ENCODE data around the gene MDFI. TPM values are rescaled to one million over a fixed set of nuclear protein-coding genes. Genes with fewer than 3 reads are reported as not detected.

Gene MDFI
- polyA plus RNA-seq, 1 of the 3 experiments (the other 2 are of a cell fraction), result 7.0 TPM

DNA sequence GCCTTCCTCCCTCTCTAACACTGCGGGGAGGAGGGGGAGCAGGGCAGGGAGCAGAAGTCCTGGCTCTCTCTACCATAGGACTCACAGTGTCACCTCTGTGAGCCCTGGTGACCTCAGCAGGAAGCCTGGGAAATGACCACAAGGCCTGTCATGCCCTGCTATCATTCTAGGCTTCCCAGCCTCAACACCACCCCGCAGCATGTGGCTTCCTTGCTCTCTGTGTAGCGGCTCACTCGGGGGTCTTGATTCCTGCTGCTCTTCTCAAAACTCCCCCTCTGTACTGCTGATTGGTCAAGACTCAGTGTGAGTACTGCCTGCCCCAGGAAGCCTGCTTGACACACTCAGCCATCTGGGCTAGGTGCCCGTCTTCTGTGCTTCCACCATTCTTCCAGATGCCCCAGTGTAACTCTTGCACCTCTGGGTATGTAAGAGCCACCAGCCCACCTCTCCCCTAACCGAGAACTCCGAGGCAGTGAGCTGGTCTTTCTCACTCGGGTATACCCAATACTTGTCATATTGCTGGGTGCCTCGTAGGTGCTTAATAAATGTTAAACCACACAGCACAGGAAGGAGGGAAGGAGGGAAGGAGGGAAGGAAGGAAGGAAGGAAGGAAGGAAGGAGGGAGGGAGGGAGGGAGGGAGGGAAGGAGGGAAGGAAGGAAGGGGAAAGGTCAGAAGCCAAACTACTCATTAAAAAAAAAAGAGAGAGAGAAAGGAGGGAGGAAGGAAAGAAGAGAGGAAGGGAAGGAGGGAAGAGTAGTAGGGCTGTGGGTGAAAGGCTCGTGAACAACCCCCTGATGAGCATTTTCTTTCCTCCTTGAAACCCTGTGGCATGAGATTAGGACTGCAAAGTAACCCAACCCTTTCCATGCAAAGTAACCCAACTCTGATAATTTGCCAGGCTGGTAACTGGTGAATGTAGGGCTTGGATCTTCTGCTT, 5.0 kb downstream of the MDFI start:
- Histone ChIP-seq H3K27ac (ENCODE audit: low read depth in 2 of 2, low read length in 1 of 2) (no peak overlapping the region), H2AFZ (ENCODE audit: low read depth) (no peak overlapping the region), H3K36me3 (replicated peaks in 1 of 2; ENCODE audit: control insufficient read depth in 1 of 2, insufficient read depth in 2 of 2, low read length in 1 of 2) (no peaks in the 10 kb centered on the region), H3K4me3 (ENCODE audit: low read depth in 2 of 2, low read length in 1 of 2) (no peak overlapping the region), H3K9ac (no peak overlapping the region), H3F3A (replicated peaks; ENCODE audit: insufficient read depth) (no peaks in the 10 kb centered on the region), H3K27me3 (ENCODE audit: insufficient read depth) (no peaks in the 10 kb centered on the region), H4K20me1 (ENCODE audit: insufficient read depth) (no peaks in the 10 kb centered on the region), H3K9me2 (no peaks in the 10 kb centered on the region), H3K9me3 (no peaks in the 10 kb centered on the region), H3K79me2 (ENCODE audit: insufficient read depth) (no peaks in the 10 kb centered on the region), H3K4me2 (no peak overlapping the region), H3K4me1 (ENCODE audit: control insufficient read depth in 1 of 2, insufficient read depth in 2 of 2, low read depth in 1 of 2, low read length in 1 of 2) (peaks cover 4 to 23% of the 10 kb centered on the region in 2 experiments; a peak in 2 of 4 replicates)
- TF ChIP-seq REST (IDR thresholded peaks at IDR 0.05; ENCODE audit: low read depth, low read length) (no peak), POLR2AphosphoS5 (IDR thresholded peaks at IDR 0.05; ENCODE audit: low read depth, low read length) (no peak), YY1 (IDR thresholded peaks at IDR 0.05; ENCODE audit: low read depth) (no peak), TCF12 (IDR thresholded peaks at IDR 0.05) (no peak), MEF2A (IDR thresholded peaks at IDR 0.05; ENCODE audit: borderline replicate concordance, low read depth) (no peak), RXRA (IDR thresholded peaks at IDR 0.05; ENCODE audit: borderline replicate concordance, low read depth) (no peak), SMC3 (IDR thresholded peaks at IDR 0.05; ENCODE audit: low read depth, low read length) (no peak), GABPA (IDR thresholded peaks at IDR 0.05; ENCODE audit: low read depth) (no peak), CTCF (IDR thresholded peaks at IDR 0.05) (no peak)
- ChIA-PET CTCF (interaction anchor here (0.9 to 2.7 kb wide), 4 partner anchors 9 to 41 kb away, joined by 3 to 7 read pairs (median 4); no protein-coding TSS in a partner anchor), POLR2A (no interaction called here)
- 83% methylated on average over 10 of the region's 10 CpGs for WGBS (ENCODE audit: low lambda C conversion rate)
- DNase-seq, result no peak

DNA sequence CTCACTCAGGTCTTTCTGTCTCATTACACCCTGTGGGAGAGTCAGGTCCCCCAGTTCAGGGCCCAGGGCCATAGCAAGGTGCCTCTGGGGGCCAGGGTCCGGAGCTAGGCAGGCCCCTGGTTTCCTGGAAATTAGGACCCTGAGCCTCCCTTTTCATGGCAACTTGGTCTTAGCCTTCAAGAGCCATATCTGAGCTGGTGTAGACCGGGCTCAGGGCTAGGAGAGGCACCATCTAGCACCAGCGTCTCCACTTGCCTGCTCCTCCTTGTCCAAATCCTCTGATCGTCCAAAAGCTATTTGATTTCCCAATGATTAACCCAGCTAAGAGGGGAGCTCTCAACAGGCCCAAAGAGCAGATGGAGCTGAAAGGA, 5.6 kb downstream of the MDFI start:
- H3K27me3 ChIP-seq (ENCODE audit: insufficient read depth), result no peaks in the 10 kb centered on the region
- POLR2A ChIA-PET, result no interaction called here
- no peak for TF ChIP-seq CHD2 (IDR thresholded peaks at IDR 0.05; ENCODE audit: low read length, partially characterized antibody)
- no peak for TF ChIP-seq FOXM1 (IDR thresholded peaks at IDR 0.05; ENCODE audit: low read depth)
- no peak for TF ChIP-seq IRF3 (IDR thresholded peaks at IDR 0.05; ENCODE audit: low read depth, low read length)
- TF ChIP-seq, protein P1, sequence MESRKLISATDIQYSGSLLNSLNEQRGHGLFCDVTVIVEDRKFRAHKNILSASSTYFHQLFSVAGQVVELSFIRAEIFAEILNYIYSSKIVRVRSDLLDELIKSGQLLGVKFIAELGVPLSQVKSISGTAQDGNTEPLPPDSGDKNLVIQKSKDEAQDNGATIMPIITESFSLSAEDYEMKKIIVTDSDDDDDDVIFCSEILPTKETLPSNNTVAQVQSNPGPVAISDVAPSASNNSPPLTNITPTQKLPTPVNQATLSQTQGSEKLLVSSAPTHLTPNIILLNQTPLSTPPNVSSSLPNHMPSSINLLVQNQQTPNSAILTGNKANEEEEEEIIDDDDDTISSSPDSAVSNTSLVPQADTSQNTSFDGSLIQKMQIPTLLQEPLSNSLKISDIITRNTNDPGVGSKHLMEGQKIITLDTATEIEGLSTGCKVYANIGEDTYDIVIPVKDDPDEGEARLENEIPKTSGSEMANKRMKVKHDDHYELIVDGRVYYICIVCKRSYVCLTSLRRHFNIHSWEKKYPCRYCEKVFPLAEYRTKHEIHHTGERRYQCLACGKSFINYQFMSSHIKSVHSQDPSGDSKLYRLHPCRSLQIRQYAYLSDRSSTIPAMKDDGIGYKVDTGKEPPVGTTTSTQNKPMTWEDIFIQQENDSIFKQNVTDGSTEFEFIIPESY (IDR thresholded peaks at IDR 0.05; ENCODE audit: borderline replicate concordance, low read depth), result no peak
- TF ChIP-seq NFIC (IDR thresholded peaks at IDR 0.05; ENCODE audit: borderline replicate concordance), result no peak
- no peak for TF ChIP-seq RCOR1 (IDR thresholded peaks at IDR 0.05; ENCODE audit: low read length)
- no peak for TF ChIP-seq CTCF (IDR thresholded peaks at IDR 0.05)
- no peak for TF ChIP-seq SMC3 (IDR thresholded peaks at IDR 0.05; ENCODE audit: low read depth, low read length)

More for the DNA sequence above, 5.6 kb downstream of the MDFI start:
- H3K27ac ChIP-seq (ENCODE audit: low read depth in 2 of 2, low read length in 1 of 2), result no peak overlapping the region
- no peaks in the 10 kb centered on the region for H3K79me2 ChIP-seq (ENCODE audit: insufficient read depth)
- WGBS (ENCODE audit: low lambda C conversion rate), result 93% methylated on average over 4 of the region's 4 CpGs
- no peak overlapping the region for H2AFZ ChIP-seq (ENCODE audit: low read depth)
- H3K9ac ChIP-seq, result no peak overlapping the region
- H3K36me3 ChIP-seq (replicated peaks in 1 of 2; ENCODE audit: control insufficient read depth in 1 of 2, insufficient read depth in 2 of 2, low read length in 1 of 2), result no peaks in the 10 kb centered on the region
- no peaks in the 10 kb centered on the region for H3K9me2 ChIP-seq
- no peak for DNase-seq
- no peaks in the 10 kb centered on the region for H3F3A ChIP-seq (replicated peaks; ENCODE audit: insufficient read depth)
- no peak overlapping the region for H3K4me3 ChIP-seq (ENCODE audit: low read depth in 2 of 2, low read length in 1 of 2)
- no peaks in the 10 kb centered on the region for H4K20me1 ChIP-seq (ENCODE audit: insufficient read depth)
- no peaks in the 10 kb centered on the region for H3K9me3 ChIP-seq
- H3K4me2 ChIP-seq, result no peak overlapping the region
- CTCF ChIA-PET, result interaction anchor here (0.8 to 2.7 kb wide), 4 partner anchors 9 to 276 kb away, joined by 3 to 7 read pairs (median 4); no protein-coding TSS in a partner anchor
- H3K4me1 ChIP-seq (ENCODE audit: control insufficient read depth in 1 of 2, insufficient read depth in 2 of 2, low read depth in 1 of 2, low read length in 1 of 2), result peaks cover 4 to 29% of the 10 kb centered on the region in 2 experiments; a peak in 2 of 4 replicates

Data from SK-N-SH (cell line).